GM11168 (cell line): ENCODE measurements around the gene PTPRU.

Source experiments
- in situ Hi-C: fragments of 300-500 bp; cut with MboI; formaldehyde crosslinking; loops from one replicate; pipeline ENCODE4 v1.12.0; 2022; ENCODE audit warnings: low sequenced_read_pairs; ENCODE audit not compliant: unreplicated experiment

Gene PTPRU

DNA sequence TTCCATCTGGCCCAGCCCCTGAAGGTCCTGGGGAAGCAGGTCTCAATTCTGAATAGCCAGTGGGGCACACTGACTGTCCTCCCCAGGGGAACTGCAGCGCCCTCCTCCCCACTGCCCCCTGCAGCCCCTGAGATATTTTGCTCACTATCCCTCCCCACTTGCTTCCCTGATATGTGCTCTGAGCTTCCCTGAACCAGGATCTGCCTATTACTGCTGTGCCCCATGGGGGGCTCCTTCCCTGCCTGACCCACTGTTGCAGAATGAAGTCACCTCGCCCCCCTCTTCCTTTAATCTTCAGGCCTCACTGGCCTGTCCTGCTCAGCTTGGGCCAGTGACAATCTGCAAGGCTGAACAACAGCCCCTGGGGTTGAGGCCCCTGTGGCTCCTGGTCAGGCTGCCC lies 89.8 kb downstream of the PTPRU start:
- in situ Hi-C loops = no loop called here

DNA sequence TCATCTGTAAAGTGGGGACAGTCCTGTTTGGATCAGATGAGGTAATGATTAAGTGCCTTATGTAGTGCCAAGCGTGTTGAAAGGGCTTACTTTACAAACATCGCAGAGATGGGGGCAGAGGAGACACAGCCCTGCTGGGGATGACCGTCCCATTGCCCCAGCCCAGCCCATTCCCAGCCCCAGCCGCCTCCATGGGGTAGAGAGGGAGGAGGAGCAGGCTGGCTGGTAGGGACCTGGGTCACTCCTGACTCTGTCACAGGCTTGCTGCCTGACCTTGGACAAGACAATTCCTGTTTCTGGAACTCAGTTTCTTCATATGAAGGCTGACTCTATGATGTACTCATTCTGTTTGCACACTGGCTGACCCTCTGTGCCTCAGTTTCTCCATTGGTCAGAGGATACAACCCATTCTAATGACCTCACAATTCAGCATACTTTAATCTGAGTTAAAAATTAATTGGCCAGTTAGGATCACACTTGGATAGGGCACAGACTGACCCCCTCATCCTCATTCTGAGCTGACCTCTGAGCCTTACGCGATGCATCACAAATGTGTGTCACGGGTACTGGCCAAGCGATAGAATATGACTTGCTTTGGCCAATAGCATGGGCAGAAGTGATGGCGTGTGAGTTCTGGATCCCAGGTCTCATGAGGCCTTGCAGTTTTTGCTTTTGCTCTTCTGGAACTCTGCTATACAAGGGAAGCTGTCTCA lies 91.1 kb downstream of the PTPRU start:
- in situ Hi-C loops = no loop called here

DNA sequence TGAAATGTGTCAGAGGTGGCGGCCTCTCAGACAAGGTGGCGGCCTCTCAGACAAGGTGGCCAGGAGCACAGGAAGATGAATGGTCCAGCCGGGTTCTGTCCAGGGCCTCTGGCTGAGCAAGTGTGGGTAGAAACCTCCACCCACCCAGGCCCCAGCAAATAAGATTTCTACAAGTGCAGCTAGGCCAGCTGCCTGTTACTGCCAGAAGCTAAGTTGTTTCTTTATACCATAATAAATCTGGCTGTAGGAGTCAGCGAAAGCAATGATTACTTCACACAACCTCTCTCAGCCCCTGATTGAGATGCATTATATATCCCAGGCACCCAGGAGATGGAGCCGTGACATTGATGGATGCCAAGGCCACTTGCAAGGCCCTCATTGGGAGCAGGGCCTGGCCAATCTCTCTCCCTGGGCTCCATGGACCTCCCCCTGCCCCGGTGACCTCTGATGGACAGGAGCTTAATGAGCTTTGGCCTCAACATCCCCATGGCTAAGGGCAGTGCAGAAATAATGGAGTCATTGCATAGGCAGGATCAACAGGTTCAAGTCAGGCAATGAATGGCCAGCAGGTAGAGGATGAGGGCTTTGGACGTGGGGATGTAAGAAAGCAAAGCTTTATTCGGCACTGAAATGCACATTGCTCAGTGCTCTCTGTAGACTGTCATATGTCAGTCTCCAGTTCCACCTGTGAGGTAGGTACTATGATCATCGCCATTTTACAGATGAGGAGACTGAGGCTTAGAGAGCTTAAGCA lies 92.9 kb downstream of the PTPRU start:
- in situ Hi-C loops = no loop called here

- in situ Hi-C loops = no loop called here
Observed at GRCh38 chr1:29330089-29330488, 93.8 kb downstream of the PTPRU start.

DNA sequence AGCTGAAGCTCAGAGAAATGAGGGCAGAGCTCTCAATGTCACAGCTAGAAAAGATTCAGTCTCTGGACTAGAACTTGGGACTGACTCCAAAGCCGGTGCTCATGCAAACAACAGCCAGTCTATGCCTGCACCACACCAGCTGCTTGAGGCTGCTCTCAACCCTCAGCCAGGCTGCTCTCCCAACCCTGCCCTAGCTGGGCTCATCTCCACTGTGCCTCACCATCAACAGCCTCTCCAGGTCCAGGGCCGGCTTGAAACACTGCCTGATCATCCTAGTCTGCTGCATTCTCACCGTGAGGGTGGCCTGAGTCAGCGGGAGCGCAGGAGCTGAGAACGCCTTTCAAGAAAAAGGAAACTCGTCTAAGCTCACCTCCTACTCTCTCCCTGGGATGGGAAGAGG lies 94.5 kb downstream of the PTPRU start:
- in situ Hi-C loops = no loop called here

- in situ Hi-C loops = no loop called here
Observed at GRCh38 chr1:29331309-29331708, 95.0 kb downstream of the PTPRU start.

- in situ Hi-C loops = no loop called here
Observed at GRCh38 chr1:29331729-29332128, 95.4 kb downstream of the PTPRU start.

DNA sequence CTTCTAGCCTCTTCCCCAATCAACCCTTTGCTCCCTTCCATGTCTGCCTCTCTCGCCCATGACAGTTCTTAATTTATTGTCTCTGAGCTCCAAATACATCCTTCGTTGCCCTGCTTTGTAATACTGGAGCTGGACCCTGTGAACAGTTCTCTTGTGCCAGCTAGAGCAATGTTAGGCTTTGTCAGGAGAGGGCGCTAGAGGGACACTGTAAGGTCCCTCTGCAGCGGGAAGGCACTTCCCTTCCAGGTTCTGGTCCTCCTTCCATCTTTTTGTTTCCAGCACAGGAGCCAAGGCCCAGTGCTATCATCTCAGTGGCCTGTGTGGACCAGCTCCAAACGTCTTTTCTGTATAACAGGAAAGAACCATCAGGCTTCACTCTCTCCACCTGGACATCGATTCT lies 95.9 kb downstream of the PTPRU start:
- in situ Hi-C loops = no loop called here

DNA sequence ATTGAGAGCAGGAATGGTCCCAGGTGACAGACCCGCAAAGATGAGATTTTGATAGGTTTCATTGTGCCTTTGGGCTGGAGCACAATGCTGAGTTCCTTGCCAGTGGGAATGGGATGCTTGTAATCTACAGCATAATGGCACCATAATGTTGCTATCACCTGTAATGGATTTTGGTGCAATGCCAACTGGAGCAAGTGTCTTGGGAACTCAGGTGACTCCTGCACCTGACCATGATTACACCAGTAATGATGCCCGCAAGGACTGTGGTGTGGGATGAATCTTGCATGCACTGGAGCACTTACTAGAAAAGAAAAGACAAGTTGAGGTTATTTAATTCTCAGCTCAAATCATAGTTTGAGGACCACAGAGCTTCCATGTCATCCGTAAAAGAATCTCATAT lies 96.7 kb downstream of the PTPRU start:
- in situ Hi-C loops = no loop called here

DNA sequence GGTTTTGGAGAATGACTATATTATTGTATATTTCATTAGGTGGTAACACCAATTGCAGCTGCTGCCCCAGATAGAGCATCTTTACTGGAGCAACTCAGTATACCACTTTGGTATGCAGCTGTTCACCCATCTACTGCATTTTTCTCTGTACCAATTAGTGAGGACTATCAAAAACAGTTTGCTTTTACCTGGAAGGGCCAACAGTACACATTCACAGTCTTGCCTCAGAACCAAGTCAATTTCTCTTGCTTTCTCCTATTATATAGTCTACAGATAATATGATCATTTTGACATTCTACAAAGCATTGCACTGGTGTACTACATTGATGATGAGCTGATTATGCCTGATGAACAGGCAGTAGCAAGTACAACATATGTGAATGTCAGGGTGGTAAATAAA lies 99.3 kb downstream of the PTPRU start:
- in situ Hi-C loops = no loop called here

DNA sequence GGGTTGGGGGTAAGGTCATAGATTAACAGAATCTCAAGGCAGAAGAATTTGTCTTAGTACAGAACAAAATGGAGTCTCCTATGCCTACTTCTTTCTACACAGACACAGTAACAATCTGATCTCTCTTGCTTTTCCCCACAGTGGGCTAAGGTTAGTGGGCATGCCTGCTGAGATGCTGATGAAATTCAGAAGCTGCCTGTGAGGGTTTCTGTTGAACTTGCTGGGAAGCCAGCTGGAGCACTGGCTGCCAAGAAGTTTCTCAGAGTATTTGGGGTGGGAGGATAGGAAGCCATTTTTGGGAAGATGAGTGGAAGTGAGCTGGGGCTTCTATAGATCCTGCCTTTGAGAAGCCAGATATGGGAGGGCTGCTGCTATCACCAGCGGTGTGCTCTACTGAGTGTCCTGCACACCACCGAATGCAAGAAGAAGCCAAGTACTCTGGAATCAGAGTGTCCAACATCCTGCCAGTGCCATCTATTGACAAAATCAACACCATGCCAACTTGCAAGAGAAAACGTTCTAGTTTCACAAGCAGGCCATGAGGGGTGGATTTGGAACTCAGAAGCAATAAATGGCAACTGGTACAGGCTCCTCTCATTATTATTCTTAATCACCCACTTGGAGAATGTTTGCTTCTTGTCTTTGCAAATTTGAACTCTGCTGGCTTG lies 102.7 kb downstream of the PTPRU start:
- in situ Hi-C loops = no loop called here

GRCh38 chr1:29341936-29342335 lies 105.6 kb downstream of the PTPRU start:
- in situ Hi-C loops = no loop called here

GRCh38 chr1:29342351-29342750 lies 106.0 kb downstream of the PTPRU start:
- in situ Hi-C loops = no loop called here

DNA sequence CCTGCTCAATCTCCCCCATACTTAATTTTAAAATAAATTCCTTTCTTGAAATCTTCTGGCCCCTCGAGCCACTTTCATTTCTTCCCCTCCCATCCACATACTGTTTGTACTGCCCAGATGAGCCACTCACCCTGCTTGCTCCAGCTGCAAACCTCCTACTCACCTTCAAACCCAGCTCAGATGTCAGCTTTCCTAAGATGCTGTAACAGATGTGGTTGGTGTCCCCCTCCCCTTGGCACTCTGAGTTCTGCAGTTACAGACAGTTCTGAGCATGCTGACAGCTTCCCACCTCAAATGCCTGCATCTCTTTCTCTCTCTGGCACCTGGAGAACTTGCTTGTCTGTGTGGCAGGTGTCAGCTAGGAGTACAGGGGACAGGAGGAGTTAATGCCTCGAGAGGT lies 106.7 kb downstream of the PTPRU start:
- in situ Hi-C loops = no loop called here

DNA sequence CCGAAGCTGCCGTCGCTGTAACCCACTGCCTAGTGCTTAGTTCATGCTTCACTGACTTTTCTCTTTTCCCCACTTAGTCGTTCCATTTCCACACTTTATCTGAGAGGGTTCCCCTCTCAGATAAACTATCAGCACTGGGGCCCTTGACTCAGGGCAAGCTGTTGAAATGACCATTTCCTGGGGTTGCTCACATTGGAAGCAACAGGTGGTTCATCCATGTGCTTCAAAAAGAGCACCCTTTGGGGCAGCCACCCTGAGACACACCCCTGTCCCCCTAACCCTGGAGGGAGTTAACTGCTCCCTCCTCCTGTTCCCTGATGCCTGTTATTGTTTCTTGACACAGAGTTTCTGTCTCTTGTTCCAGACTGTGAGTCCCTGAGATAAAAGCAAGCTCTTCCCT lies 107.2 kb downstream of the PTPRU start:
- in situ Hi-C loops = no loop called here

DNA sequence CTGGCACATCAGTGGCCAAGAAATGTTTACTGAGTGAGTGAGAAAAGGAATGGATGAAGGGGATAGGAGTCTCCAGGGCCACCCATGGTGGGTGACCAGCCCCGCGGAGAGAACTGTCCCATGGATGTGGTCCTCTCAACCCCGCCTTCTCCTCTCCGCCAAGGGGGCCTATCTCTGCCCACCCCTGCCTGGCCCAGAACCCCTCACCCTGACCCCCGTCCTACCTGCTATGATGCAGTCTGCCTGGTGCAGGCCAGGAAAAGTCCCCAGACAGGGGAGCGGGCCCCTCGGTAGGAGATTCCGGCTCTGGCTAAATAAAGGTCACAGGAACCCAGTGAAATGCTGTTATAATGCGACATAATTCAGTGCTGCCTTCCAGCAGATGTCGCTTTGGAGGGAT lies 107.6 kb downstream of the PTPRU start:
- in situ Hi-C loops = no loop called here

- in situ Hi-C loops = no loop called here
Observed at GRCh38 chr1:29344336-29344735, 108.0 kb downstream of the PTPRU start.

GRCh38 chr1:29346576-29346975 lies 110.3 kb downstream of the PTPRU start:
- in situ Hi-C loops = no loop called here

- in situ Hi-C loops = no loop called here
Observed at GRCh38 chr1:29349871-29350491, 113.7 kb downstream of the PTPRU start.

DNA sequence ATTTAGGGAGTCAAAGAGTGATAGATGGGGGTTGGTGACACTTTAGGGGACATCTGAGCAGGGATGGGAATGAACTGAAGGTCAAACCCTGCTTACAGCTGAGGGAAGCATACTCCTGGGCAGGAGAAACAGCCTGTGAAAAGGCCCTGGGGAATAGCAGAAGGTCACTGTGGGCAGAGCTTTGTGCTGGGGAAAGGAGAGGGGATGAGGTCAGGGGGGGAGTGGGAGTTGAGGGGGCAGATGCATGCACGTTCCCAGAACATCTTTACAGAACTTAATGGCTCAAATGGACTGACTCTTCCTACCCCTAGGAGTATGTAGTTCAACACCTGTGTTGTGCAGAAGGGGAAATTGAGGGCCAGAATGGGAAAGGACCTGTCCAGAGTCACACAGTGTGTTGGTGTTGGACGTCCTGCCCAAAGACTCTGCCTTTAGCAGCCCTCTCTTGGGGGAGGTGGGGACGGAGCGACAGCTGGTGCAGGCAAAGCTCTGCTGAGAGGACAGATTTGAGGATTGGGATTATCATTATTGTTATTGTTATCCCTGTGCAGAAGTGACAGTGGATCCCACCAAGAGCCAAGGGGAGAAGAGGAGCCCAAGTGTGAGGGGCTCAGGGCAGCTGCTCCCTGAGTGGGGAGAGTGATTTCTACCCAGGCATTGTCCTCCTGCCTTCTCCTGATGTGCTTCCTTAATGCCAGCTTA lies 116.5 kb downstream of the PTPRU start:
- in situ Hi-C loops = no loop called here
